Vagina (tissue), 2 donors: Measurements from ENCODE around the gene SRR. TPM values are rescaled to one million over a fixed set of nuclear protein-coding genes. Genes with fewer than 3 reads are reported as not detected.

Source experiments
- DNase-seq, 2 donors: peaks; one replicate each; pipeline ENCODE4 v3.0.0-alpha.2; 2017; ENCODE audit errors: extremely low spot score in 2 of 2
- H3K27ac ChIP-seq: fragments of 200-600 bp; sonication (generic); one replicate; pipeline ENCODE4 v1.5.1; 2019
- H3K27me3 ChIP-seq: fragments of 200-600 bp; sonication (generic); one replicate; pipeline ENCODE4 v1.5.1; 2019
- H3K36me3 ChIP-seq, 2 donors: fragments of 200-600 bp; sonication (generic); one replicate each; pipeline ENCODE4 v1.5.1; 2017 to 2019
- H3K4me1 ChIP-seq: fragments of 200-600 bp; sonication (generic); one replicate; pipeline ENCODE4 v1.5.1; 2019
- H3K4me3 ChIP-seq, 2 donors: fragments of 200-600 bp; sonication (generic); 1 replicate in 1 of 2; 2 replicates in 1 of 2; pipeline ENCODE4 v1.5.1; 2016 to 2019
- H3K9me3 ChIP-seq: fragments of 200-600 bp; sonication (generic); one replicate; pipeline ENCODE4 v1.5.1; 2019
- CTCF ChIP-seq, 3 experiments: fragments of 450-650 bp in 2 of 3; fragments of 200-600 bp in 1 of 3; sonication (generic) in 1 of 3; IDR thresholded peaks; one replicate each; pipeline ENCODE4 v1.5.1; 2017 to 2019; ENCODE audit warnings: antibody characterized with exemption in 3 of 3, mild to moderate bottlenecking in 2 of 3, moderate library complexity in 2 of 3
- POLR2A ChIP-seq, 2 donors: fragments of 450-650 bp; IDR thresholded peaks; one replicate each; pipeline ENCODE4 v1.6.1; 2017; ENCODE audit warnings: antibody characterized with exemption in 2 of 2, mild to moderate bottlenecking in 2 of 2, moderate library complexity in 2 of 2
- POLR2AphosphoS5 ChIP-seq, 2 donors: sonication (generic); formaldehyde crosslinking; IDR thresholded peaks; one replicate each; pipeline ENCODE4 v1.9.0; 2017; ENCODE audit warnings: antibody characterized with exemption in 2 of 2, mild to moderate bottlenecking in 2 of 2, low read depth in 1 of 2; ENCODE audit not compliant: insufficient read depth in 1 of 2
- intact Hi-C: fragments of 100-400 bp; cut with DNase I; formaldehyde crosslinking; loops from one replicate; pipeline ENCODE4 v1.15.1; 2023
- total RNA-seq: library from RNA; depleted of rRNA; stranded (reverse); fragments of >200 nt; gene quantifications from one replicate; pipeline ENCODE4 v1.2.3, GENCODE V29; 2016

Gene SRR
- total RNA-seq, 1 donor from 2014 or later: 13.5 TPM

DNA sequence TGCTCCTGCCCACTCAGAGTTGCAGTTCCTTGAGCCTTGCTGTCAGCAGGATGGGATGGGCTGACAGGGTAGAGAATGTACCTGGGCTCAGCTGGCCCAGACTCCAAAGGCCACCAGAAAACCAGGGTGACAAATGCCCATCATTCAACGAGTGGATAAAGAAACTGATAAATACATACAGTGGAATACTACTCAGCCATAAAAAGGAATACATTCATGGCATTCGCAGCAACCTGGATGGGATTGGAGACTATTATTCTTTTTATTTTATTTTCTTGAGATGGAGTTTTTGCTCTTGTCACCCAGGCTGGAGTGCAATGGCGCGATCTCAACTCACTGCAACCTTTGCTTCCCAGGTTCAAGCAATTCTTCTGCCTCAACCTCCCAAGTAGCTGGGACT is 53.5 kb downstream of the SRR start:
- Histone ChIP-seq H3K36me3 (no peaks in the 10 kb centered on the region), H3K4me3 (no peak overlapping the region), H3K27me3 (no peaks in the 10 kb centered on the region), H3K4me1 (peaks cover 13% of the 10 kb centered on the region), H3K27ac (no peak overlapping the region), H3K9me3 (no peaks in the 10 kb centered on the region)
- TF ChIP-seq POLR2AphosphoS5 (IDR thresholded peaks at IDR 0.05; ENCODE audit: insufficient read depth in 1 of 2, low read depth in 1 of 2) (no peak), POLR2A (IDR thresholded peaks at IDR 0.05) (no peak), CTCF (IDR thresholded peaks at IDR 0.05) (no peak)
- DNase-seq: no peak
- intact Hi-C loops: no loop called here

GRCh38 chr17:2357931-2358434 is 54.2 kb downstream of the SRR start:
- DNase-seq: no peak
- Histone ChIP-seq H3K4me1 (peaks cover 13% of the 10 kb centered on the region), H3K4me3 (no peak overlapping the region), H3K27ac (no peak overlapping the region), H3K27me3 (no peaks in the 10 kb centered on the region), H3K9me3 (no peaks in the 10 kb centered on the region), H3K36me3 (peaks cover 0 to 6% of the 10 kb centered on the region in 2 donors)
- intact Hi-C loops: no loop called here
- TF ChIP-seq CTCF (IDR thresholded peaks at IDR 0.05) (no peak), POLR2A (IDR thresholded peaks at IDR 0.05) (no peak), POLR2AphosphoS5 (IDR thresholded peaks at IDR 0.05; ENCODE audit: insufficient read depth in 1 of 2, low read depth in 1 of 2) (no peak)

GRCh38 chr17:2361010-2361760 is 57.4 kb downstream of the SRR start:
- Histone ChIP-seq H3K36me3 (peaks cover 0 to 21% of the 10 kb centered on the region in 2 donors), H3K9me3 (no peaks in the 10 kb centered on the region), H3K4me1 (peaks cover 6% of the 10 kb centered on the region), H3K4me3 (no peak overlapping the region), H3K27me3 (no peaks in the 10 kb centered on the region), H3K27ac (no peak overlapping the region)
- no peak for DNase-seq
- TF ChIP-seq POLR2A (IDR thresholded peaks at IDR 0.05) (no peak), CTCF (IDR thresholded peaks at IDR 0.05) (no peak), POLR2AphosphoS5 (IDR thresholded peaks at IDR 0.05; ENCODE audit: insufficient read depth in 1 of 2, low read depth in 1 of 2) (no peak)
- intact Hi-C loops: no loop called here

GRCh38 chr17:2362016-2362415 is 58.3 kb downstream of the SRR start:
- peaks cover 6% of the 10 kb centered on the region for H3K4me1 ChIP-seq
- H3K9me3 ChIP-seq: no peaks in the 10 kb centered on the region
- intact Hi-C loops: no loop called here
- no peaks in the 10 kb centered on the region for H3K27me3 ChIP-seq
- DNase-seq: no peak
- H3K4me3 ChIP-seq: no peak overlapping the region
- peaks cover 0 to 23% of the 10 kb centered on the region in 2 donors for H3K36me3 ChIP-seq
- H3K27ac ChIP-seq: no peak overlapping the region
- TF ChIP-seq POLR2AphosphoS5 (IDR thresholded peaks at IDR 0.05; ENCODE audit: insufficient read depth in 1 of 2, low read depth in 1 of 2) (no peak), POLR2A (IDR thresholded peaks at IDR 0.05) (no peak)

- H3K4me3 ChIP-seq: no peak overlapping the region
- no peak for DNase-seq
- no peaks in the 10 kb centered on the region for H3K9me3 ChIP-seq
- intact Hi-C loops: no loop called here
- TF ChIP-seq POLR2A (IDR thresholded peaks at IDR 0.05): no peak
- H3K36me3 ChIP-seq: peaks cover 0 to 23% of the 10 kb centered on the region in 2 donors
- no peak overlapping the region for H3K27ac ChIP-seq
- no peaks in the 10 kb centered on the region for H3K27me3 ChIP-seq
- peaks cover 6% of the 10 kb centered on the region for H3K4me1 ChIP-seq
Measured at GRCh38 chr17:2362416-2362815, 58.7 kb downstream of the SRR start.

DNA sequence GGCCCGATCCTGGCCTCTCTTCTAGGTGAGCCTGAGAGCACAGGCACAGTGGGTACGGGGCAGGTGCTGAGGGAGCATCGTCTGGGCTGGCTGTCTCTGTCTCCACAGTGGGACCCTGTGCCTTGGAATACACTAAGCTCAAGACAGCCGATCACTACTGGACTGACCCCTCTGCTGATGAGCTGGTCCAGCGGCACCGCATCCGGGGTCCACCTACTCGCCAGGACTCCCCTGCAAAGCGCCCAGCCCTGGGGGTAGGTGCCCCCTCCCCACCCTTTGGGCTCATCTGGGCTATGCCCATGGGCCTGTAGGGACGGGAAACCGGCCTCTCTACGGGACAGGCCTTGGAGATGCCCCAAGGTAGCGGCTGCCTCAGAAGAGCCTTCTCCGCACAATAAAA is 59.1 kb downstream of the SRR start:
- H3K27me3 ChIP-seq: no peaks in the 10 kb centered on the region
- no peak overlapping the region for H3K4me3 ChIP-seq
- intact Hi-C loops: no loop called here
- no peak overlapping the region for H3K27ac ChIP-seq
- peaks cover 6% of the 10 kb centered on the region for H3K4me1 ChIP-seq
- no peak for DNase-seq
- TF ChIP-seq CTCF (IDR thresholded peaks at IDR 0.05) (no peak), POLR2AphosphoS5 (IDR thresholded peaks at IDR 0.05; ENCODE audit: insufficient read depth in 1 of 2, low read depth in 1 of 2) (no peak), POLR2A (IDR thresholded peaks at IDR 0.05) (no peak)
- no peaks in the 10 kb centered on the region for H3K9me3 ChIP-seq
- peaks cover 0 to 23% of the 10 kb centered on the region in 2 donors for H3K36me3 ChIP-seq
